BJ (cell line): Measurements from ENCODE around the gene MVB12B. TPM values are rescaled to one million over a fixed set of nuclear protein-coding genes. Genes with fewer than 3 reads are reported as not detected.

Experiments
- CTCF ChIA-PET: fragments of 350-600 bp; formaldehyde crosslinking; extraction: SDS; loops from one replicate; lab custom pipeline; 2021; ENCODE audit warnings: antibody characterized with exemption, inconsistent platforms; lab: Yijun Ruan, JAX
- POLR2A ChIA-PET: fragments of 300-600 bp; sonication (Branson Sonifier 250); formaldehyde crosslinking; extraction: SDS; loops from one replicate; lab custom pipeline; 2021; ENCODE audit warnings: antibody characterized with exemption; lab: Charles Lee
- DNase-seq: peaks from one replicate; pipeline ENCODE4 v3.0.0-alpha.2; 2011; ENCODE audit warnings: low read depth
- H3K27me3 ChIP-seq: 2 replicates; pipeline ENCODE4 v1.6.0; 2011; ENCODE audit warnings: low read length; ENCODE audit not compliant: control insufficient read depth, insufficient read depth
- H3K36me3 ChIP-seq: 2 replicates; pipeline ENCODE4 v1.5.1; 2011; ENCODE audit warnings: low read length; ENCODE audit not compliant: control insufficient read depth, insufficient read depth
- H3K4me3 ChIP-seq: 2 replicates; pipeline ENCODE4 v1.5.1; 2011; ENCODE audit warnings: low read depth, mild to moderate bottlenecking, control low read depth, low read length
- CTCF ChIP-seq: IDR thresholded peaks from 2 replicates; pipeline ENCODE4 v1.5.1; 2011; ENCODE audit warnings: low read depth, mild to moderate bottlenecking, control low read depth, inconsistent platforms, low read length, moderate library complexity; ENCODE audit not compliant: insufficient read depth
- polyA plus RNA-seq: library from polyadenylated mRNA; depleted of rRNA; stranded (reverse); fragments of >200 nt; gene quantifications from 2 replicates; pipeline ENCODE4 v1.2.3, GENCODE V29; 2011

MVB12B gene
- polyA plus RNA-seq, 1 experiment = 2.7 TPM

GRCh38 chr9:126480813-126481212 lies 154.2 kb downstream of the MVB12B start:
- Histone ChIP-seq H3K27me3 (no peaks in the 10 kb centered on the region), H3K4me3 (no peak overlapping the region), H3K36me3 (no peaks in the 10 kb centered on the region; the same call in 1 of the 2 replicates)
- ChIA-PET POLR2A (no interaction called here), CTCF (interaction anchor here (0.9 to 3.3 kb wide), 3 partner anchors 10 to 82 kb away, joined by 3 to 34 read pairs (median 11); no protein-coding TSS in a partner anchor)
- DNase-seq = no peak
- no peak for TF ChIP-seq CTCF

GRCh38 chr9:126481862-126482261 lies 155.2 kb downstream of the MVB12B start:
- Histone ChIP-seq H3K36me3 (no peaks in the 10 kb centered on the region; the same call in 1 of the 2 replicates), H3K27me3 (no peaks in the 10 kb centered on the region), H3K4me3 (no peak overlapping the region)
- ChIA-PET POLR2A (no interaction called here), CTCF (interaction anchor here (0.6 to 3.3 kb wide), 9 partner anchors 9 to 1225 kb away, joined by 3 to 34 read pairs (median 4); no protein-coding TSS in a partner anchor)
- no peak for TF ChIP-seq CTCF
- DNase-seq = no peak

- no peak for DNase-seq
- no peak for TF ChIP-seq CTCF
- no peaks in the 10 kb centered on the region for H3K27me3 ChIP-seq
- ChIA-PET CTCF (interaction anchor here (0.6 to 3.3 kb wide), 7 partner anchors 8 to 1226 kb away, joined by 3 to 34 read pairs (median 8); no protein-coding TSS in a partner anchor), POLR2A (no interaction called here)
- no peaks in the 10 kb centered on the region; the same call in 1 of the 2 replicates for H3K36me3 ChIP-seq
- no peak overlapping the region; the same call in 1 of the 2 replicates for H3K4me3 ChIP-seq
Observed at GRCh38 chr9:126482361-126483044, 155.9 kb downstream of the MVB12B start.

GRCh38 chr9:126483468-126484073 lies 156.9 kb downstream of the MVB12B start:
- Histone ChIP-seq H3K36me3 (no peaks in the 10 kb centered on the region; the same call in 1 of the 2 replicates), H3K27me3 (no peaks in the 10 kb centered on the region), H3K4me3 (no peak overlapping the region)
- ChIA-PET CTCF (interaction anchor here (0.6 to 3.3 kb wide), 7 partner anchors 7 to 182 kb away, joined by 3 to 34 read pairs (median 5); no protein-coding TSS in a partner anchor), POLR2A (no interaction called here)
- DNase-seq = no peak
- TF ChIP-seq CTCF = no peak

GRCh38 chr9:126485662-126486061 lies 159.0 kb downstream of the MVB12B start:
- no peak for TF ChIP-seq CTCF
- CTCF ChIA-PET = no interaction called here
- DNase-seq = no peak
- Histone ChIP-seq H3K27me3 (no peaks in the 10 kb centered on the region), H3K36me3 (no peaks in the 10 kb centered on the region; the same call in 1 of the 2 replicates), H3K4me3 (no peak overlapping the region)
- POLR2A ChIA-PET = no interaction called here
